Psoas muscle (tissue), 8 donors: ENCODE results near the gene CKS1B. TPM values are rescaled to one million over a fixed set of nuclear protein-coding genes. Genes with fewer than 3 reads are reported as not detected.

Experiments used
- ATAC-seq, 4 donors: fragments of 200-7000 bp; cut with Tn5 transposase; one replicate each; pipeline ENCODE4 v1.9.1; 2020; ENCODE audit warnings: moderate library complexity in 3 of 4, mild to moderate bottlenecking in 2 of 4
- DNase-seq, 2 donors: peaks; one replicate each; pipeline ENCODE4 v3.0.0-alpha.2; 2020
- H3K27ac ChIP-seq: fragments of 200-600 bp; one replicate; pipeline ENCODE4 v1.8.0; 2022
- H3K27me3 ChIP-seq, 3 donors: fragments of 200-600 bp in 1 of 3; one replicate each; pipeline versions ENCODE4 v1.6.1 to v1.8.0; 2013 to 2022; ENCODE audit warnings: low read length in 2 of 3, mild to moderate bottlenecking in 2 of 3, moderate library complexity in 1 of 3; ENCODE audit not compliant: insufficient read depth in 3 of 3
- H3K36me3 ChIP-seq, 2 donors: fragments of 200-600 bp in 1 of 2; one replicate each; pipeline versions ENCODE4 v1.6.1 to v1.8.0; 2013 to 2022; ENCODE audit warnings: low read depth in 1 of 2, mild to moderate bottlenecking in 1 of 2, moderate library complexity in 1 of 2; ENCODE audit not compliant: insufficient read depth in 1 of 2
- H3K4me1 ChIP-seq: fragments of 200-600 bp; one replicate; pipeline ENCODE4 v1.8.0; 2022
- H3K4me3 ChIP-seq: fragments of 200-600 bp; one replicate; pipeline ENCODE4 v1.8.0; 2022; ENCODE audit warnings: mild to moderate bottlenecking
- H3K9me3 ChIP-seq: fragments of 200-600 bp; one replicate; pipeline ENCODE4 v1.8.0; 2022
- WGBS, 3 donors: extraction: QIAGEN DNeasy Blood & Tissue Kit; methylation state at CpG; one replicate each; pipeline versions ENCODE4 v1.1.6 to v1.1.7; 2013; 5-methylcytosine and 5-hydroxymethylcytosine counted together
- intact Hi-C, 2 donors: fragments of 100-400 bp; cut with DNase I; formaldehyde crosslinking; loops; one replicate each; pipeline versions ENCODE4 v1.11.0 to v1.14.2; 2022
- polyA plus RNA-seq, 3 donors: library from polyadenylated mRNA; stranded (reverse); fragments of 200-250 nt; gene quantifications; one replicate each; pipeline ENCODE4 v1.2.3, GENCODE V29; 2013
- total RNA-seq, 4 donors: library from RNA; stranded (reverse); fragmentation: NEBNext Ultra II Directional in 2 of 4; extraction: Animal tissue kit (Norgen Biotek cat#: 25700) in 2 of 4; gene quantifications; one replicate each; pipeline versions ENCODE4 v1.2.1 to v1.2.4, GENCODE V29; 2021 to 2023
- TF ChIP-seq, protein P1 (sequence below): fragments of 200-600 bp; IDR thresholded peaks from one replicate; pipeline ENCODE4 v1.8.0; 2022; ENCODE audit warnings: antibody characterized with exemption
- donor health status: healthy with polysubstance abuse.
- donor health status: DM: no; HTN: no; CAD: no; lungs with moderate emphysema.
- donor health status: Bipolar disorder and iron deficiency.
- donor health status: healthy.
- donor health status: DM: yes; HTN: yes; CAD: no.
- donor health status: DM: no; HTN: no; CAD: no.
- donor health status: DM: no; HTN: no; CAD: no.
- donor health status: DM: yes; HTN: yes; CAD: no.

CKS1B gene
- total and polyA plus RNA-seq, 7 donors: 5.5 to 48.1 (median 12.1) TPM

DNA sequence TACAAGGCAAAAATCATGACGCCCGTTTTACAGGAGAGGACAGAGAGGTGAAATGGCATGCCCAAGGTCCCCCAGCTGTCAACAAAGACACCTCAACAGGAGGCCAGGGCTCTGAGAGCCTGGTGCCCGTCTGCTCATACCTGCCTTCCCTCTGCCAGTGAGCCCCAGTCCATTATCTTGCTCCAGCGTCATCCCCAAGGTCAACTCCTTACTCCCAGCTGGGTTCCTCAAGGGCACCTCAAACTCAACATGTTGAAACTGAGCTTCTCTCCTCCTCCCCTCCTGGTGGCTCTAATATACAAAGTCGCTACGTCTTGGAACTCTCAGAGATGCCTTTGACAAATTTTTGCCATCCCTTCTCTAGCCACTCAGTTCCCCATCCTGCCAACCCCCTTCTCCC, 21.8 kb upstream of the CKS1B start:
- ATAC-seq (no peak), DNase-seq (no peak)
- TF ChIP-seq, protein P1, sequence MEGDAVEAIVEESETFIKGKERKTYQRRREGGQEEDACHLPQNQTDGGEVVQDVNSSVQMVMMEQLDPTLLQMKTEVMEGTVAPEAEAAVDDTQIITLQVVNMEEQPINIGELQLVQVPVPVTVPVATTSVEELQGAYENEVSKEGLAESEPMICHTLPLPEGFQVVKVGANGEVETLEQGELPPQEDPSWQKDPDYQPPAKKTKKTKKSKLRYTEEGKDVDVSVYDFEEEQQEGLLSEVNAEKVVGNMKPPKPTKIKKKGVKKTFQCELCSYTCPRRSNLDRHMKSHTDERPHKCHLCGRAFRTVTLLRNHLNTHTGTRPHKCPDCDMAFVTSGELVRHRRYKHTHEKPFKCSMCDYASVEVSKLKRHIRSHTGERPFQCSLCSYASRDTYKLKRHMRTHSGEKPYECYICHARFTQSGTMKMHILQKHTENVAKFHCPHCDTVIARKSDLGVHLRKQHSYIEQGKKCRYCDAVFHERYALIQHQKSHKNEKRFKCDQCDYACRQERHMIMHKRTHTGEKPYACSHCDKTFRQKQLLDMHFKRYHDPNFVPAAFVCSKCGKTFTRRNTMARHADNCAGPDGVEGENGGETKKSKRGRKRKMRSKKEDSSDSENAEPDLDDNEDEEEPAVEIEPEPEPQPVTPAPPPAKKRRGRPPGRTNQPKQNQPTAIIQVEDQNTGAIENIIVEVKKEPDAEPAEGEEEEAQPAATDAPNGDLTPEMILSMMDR: no peak
- Histone ChIP-seq H3K4me3 (peak overlapping the region; percentile 71), H3K4me1 (peaks cover 47% of the 10 kb centered on the region), H3K9me3 (no peaks in the 10 kb centered on the region), H3K36me3 (peaks cover 0 to 37% of the 10 kb centered on the region in 2 donors), H3K27me3 (no peaks in the 10 kb centered on the region), H3K27ac (peak overlapping the region; percentile 88)
- 51 to 70% (median 53%) methylated on average over 6 of the region's 6 CpGs for WGBS, 3 donors
- intact Hi-C loops: loop anchor here in 1 of 2 donors (5.0 kb wide), 1 partner anchor 110 kb away; the partner anchor contains the start of gene EFNA4

DNA sequence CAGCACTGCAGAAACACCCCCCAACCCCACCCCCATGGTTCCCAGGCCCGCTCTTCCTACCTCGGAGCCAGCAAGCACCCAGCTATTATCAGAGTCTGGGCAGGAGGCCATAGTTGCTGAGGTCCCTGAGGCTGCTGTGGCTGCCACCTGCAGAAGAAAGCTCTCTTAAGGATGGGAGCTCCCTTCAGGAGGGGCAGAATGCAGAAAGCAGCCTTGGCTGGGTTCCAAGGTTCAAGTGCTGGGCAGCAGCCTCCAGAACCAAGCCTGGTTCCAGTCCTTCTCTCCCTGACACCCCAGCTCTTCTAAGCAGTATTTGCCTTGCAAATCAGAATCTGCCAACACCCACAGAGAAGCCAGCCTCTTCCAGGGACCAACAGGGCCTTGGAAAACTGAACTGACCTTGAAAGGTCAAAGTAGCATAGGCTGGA, 20.9 kb upstream of the CKS1B start:
- intact Hi-C loops: loop anchor here in 1 of 2 donors (5.0 kb wide), 1 partner anchor 109 kb away; the partner anchor contains the start of gene EFNA4
- Histone ChIP-seq H3K27me3 (no peaks in the 10 kb centered on the region), H3K27ac (peak overlapping the region; percentile 88), H3K36me3 (peaks cover 0 to 34% of the 10 kb centered on the region in 2 donors), H3K4me3 (peak overlapping the region; percentile 71), H3K4me1 (peaks cover 47% of the 10 kb centered on the region), H3K9me3 (no peaks in the 10 kb centered on the region)
- WGBS, 3 donors: 21 to 51% (median 48%) methylated on average over 2 of the region's 2 CpGs
- ATAC-seq (no peak), DNase-seq (no peak)
- TF ChIP-seq, protein P1: no peak

DNA sequence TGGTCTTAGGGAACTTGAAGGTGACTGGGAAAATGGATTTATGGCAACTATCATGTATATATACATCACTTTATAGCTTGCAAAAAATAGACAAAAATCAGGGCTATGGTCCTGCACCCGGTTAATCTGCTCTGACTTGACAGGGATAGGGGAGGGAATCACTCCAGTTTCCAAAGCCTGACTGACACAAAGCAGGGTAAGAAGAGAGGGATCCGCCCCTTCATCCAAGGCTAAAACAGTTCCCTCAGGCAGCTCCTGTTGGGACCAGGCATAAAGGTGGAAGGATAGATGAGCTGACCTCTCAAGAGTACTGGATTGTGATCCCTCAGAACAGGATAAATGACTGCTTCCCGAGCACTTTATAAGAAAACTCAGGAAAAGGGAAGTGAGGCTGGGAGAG, 19.9 kb upstream of the CKS1B start:
- Histone ChIP-seq H3K27me3 (no peaks in the 10 kb centered on the region), H3K9me3 (no peaks in the 10 kb centered on the region), H3K4me3 (peak overlapping the region; percentile 71), H3K27ac (peak overlapping the region; percentile 88), H3K4me1 (peaks cover 47% of the 10 kb centered on the region), H3K36me3 (peaks cover 0 to 36% of the 10 kb centered on the region in 2 donors)
- TF ChIP-seq, protein P1: no peak
- ATAC-seq (no peak), DNase-seq (no peak)
- intact Hi-C loops: loop anchor here in 1 of 2 donors (5.0 kb wide), 1 partner anchor 108 kb away; the partner anchor contains the start of gene EFNA4
- 50 to 56% (median 53%) methylated on average over 3 of the region's 3 CpGs for WGBS, 3 donors

DNA sequence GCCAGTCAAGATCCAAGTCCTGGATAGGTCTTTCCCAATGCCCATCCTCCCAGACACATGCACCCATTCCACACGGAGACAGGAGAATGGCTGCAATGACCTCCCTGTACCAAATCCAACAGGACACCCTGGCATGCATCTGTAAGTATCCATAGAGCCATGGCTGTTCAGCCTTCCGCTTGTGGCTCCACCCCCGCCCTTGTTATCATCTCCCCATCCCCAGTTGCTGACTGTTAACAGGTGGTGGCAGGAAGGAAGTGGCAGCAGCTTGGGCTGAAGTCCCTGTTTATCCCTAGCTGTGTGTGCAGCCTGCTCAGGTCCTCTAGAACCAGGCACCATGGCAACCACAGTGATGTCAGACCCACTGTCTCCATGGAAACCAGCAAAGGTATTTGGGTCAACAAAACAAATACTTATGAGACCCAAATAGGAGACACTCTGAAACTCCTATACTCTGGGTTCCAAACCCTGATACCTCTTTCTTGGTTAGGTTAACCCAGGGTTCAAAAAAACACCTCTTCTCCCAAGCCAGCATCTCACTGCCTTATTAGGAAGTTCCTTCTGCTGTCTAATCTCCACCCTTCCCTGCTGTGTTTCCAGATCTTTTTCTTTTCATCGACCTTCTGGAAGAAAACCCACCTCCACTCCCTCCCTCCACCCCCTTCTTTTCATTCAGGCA, 19.3 kb upstream of the CKS1B start:
- Histone ChIP-seq H3K4me3 (peak overlapping the region; percentile 71), H3K36me3 (peaks cover 0 to 33% of the 10 kb centered on the region in 2 donors), H3K27me3 (no peaks in the 10 kb centered on the region), H3K4me1 (peaks cover 47% of the 10 kb centered on the region), H3K27ac (peak overlapping the region; percentile 88), H3K9me3 (no peaks in the 10 kb centered on the region)
- intact Hi-C loops: no loop called here
- DNase-seq: peak in 1 of 2 donors; percentile 71
- TF ChIP-seq, protein P1: no peak
- peak; percentile 18 to 59 (median 38) for ATAC-seq
- WGBS, 3 donors: 0 to 15% (median 12%) methylated on average over 4 of the region's 4 CpGs
